HEK293 (cell line): ENCODE results near the gene ARMC3.
"Not testable (repeated sequence)": the region's sequence is repeated elsewhere in the genome, so short reads cannot be mapped to it uniquely, and the experiment has no call there.

ENCODE experiments used
- CTCF ChIA-PET: fragments of 350-600 bp; formaldehyde crosslinking; extraction: SDS; loops from one replicate; lab custom pipeline; 2021; ENCODE audit warnings: antibody characterized with exemption; lab: Yijun Ruan, JAX
- POLR2A ChIA-PET: fragments of 300-600 bp; formaldehyde crosslinking; extraction: SDS; loops from one replicate; lab custom pipeline; 2020; ENCODE audit warnings: antibody characterized with exemption, inconsistent platforms; lab: Yijun Ruan, JAX
- H3K27ac ChIP-seq: fragments of 200-500 bp; sonication (Bioruptor generic); 2 replicates; pipeline ENCODE4 v1.5.1; 2014; ENCODE audit warnings: low read depth, low read length, control low read depth, inconsistent platforms; ENCODE audit errors: extremely low read depth
- H3K36me3 ChIP-seq, 2 experiments: fragments of 200-500 bp in 1 of 2; sonication (Bioruptor generic) in 1 of 2; 1 replicate in 1 of 2; 2 replicates in 1 of 2; pipeline ENCODE4 v1.5.1; 2014 to 2017; ENCODE audit warnings: inconsistent platforms in 2 of 2, low read length in 2 of 2; ENCODE audit not compliant: control insufficient read depth in 2 of 2, insufficient read depth in 1 of 2
- H3K4me1 ChIP-seq: fragments of 200-500 bp; sonication (Bioruptor generic); 2 replicates; pipeline ENCODE4 v1.5.1; 2014; ENCODE audit warnings: mild to moderate bottlenecking, low read length, inconsistent platforms; ENCODE audit not compliant: control insufficient read depth, insufficient read depth
- H3K4me3 ChIP-seq: 2 replicates; pipeline ENCODE4 v1.5.1; 2011; ENCODE audit warnings: low read depth, mild to moderate bottlenecking, control low read depth, low read length, moderate library complexity
- H3K9me3 ChIP-seq: fragments of 200-500 bp; sonication (Bioruptor generic); 2 replicates; pipeline ENCODE4 v1.5.1; 2014; ENCODE audit warnings: low read depth, low read length, inconsistent platforms; ENCODE audit not compliant: control insufficient read depth, insufficient read depth
- EGR2 ChIP-seq: fragments of 450-650 bp; formaldehyde crosslinking; IDR thresholded peaks from 2 replicates; pipeline ENCODE4 v1.5.1; 2016; ENCODE audit warnings: low read depth, missing biosample characterization, missing genetic modification characterization
- GLIS1 ChIP-seq: fragments of 450-650 bp; formaldehyde crosslinking; IDR thresholded peaks from 2 replicates; pipeline ENCODE4 v1.5.1; 2016; ENCODE audit warnings: missing biosample characterization, missing genetic modification characterization
- INSM2 ChIP-seq: fragments of 450-650 bp; formaldehyde crosslinking; IDR thresholded peaks from 2 replicates; pipeline ENCODE4 v1.5.1; 2016; ENCODE audit warnings: missing biosample characterization, missing genetic modification characterization
- KLF8 ChIP-seq: fragments of 450-650 bp; formaldehyde crosslinking; IDR thresholded peaks from 2 replicates; pipeline ENCODE4 v1.5.1; 2016; ENCODE audit warnings: missing biosample characterization, missing genetic modification characterization
- OSR2 ChIP-seq: fragments of 450-650 bp; formaldehyde crosslinking; IDR thresholded peaks from 2 replicates; pipeline ENCODE4 v1.5.1; 2016; ENCODE audit warnings: missing biosample characterization, missing genetic modification characterization
- SCRT2 ChIP-seq: fragments of 450-650 bp; formaldehyde crosslinking; IDR thresholded peaks from 2 replicates; pipeline ENCODE4 v1.5.1; 2016; ENCODE audit warnings: missing biosample characterization, missing genetic modification characterization
- SP3 ChIP-seq: fragments of 450-650 bp; formaldehyde crosslinking; IDR thresholded peaks from 2 replicates; pipeline ENCODE4 v1.5.1; 2016; ENCODE audit warnings: missing biosample characterization, missing genetic modification characterization
- ZIC2 ChIP-seq: fragments of 450-650 bp; formaldehyde crosslinking; IDR thresholded peaks from 2 replicates; pipeline ENCODE4 v1.5.1; 2016; ENCODE audit warnings: missing biosample characterization, missing genetic modification characterization
- ZNF112 ChIP-seq: fragments of 450-650 bp; formaldehyde crosslinking; IDR thresholded peaks from 2 replicates; pipeline ENCODE4 v1.5.0; 2017; ENCODE audit warnings: missing biosample characterization, missing genetic modification characterization
- ZNF184 ChIP-seq: fragments of 450-650 bp; IDR thresholded peaks from 2 replicates; pipeline ENCODE4 v1.5.1; 2018; ENCODE audit warnings: missing biosample characterization, mild to moderate bottlenecking, missing genetic modification characterization
- ZNF221 ChIP-seq: fragments of 450-650 bp; formaldehyde crosslinking; IDR thresholded peaks from 2 replicates; pipeline ENCODE4 v1.5.1; 2017; ENCODE audit warnings: missing biosample characterization, missing genetic modification characterization, borderline replicate concordance
- TF ChIP-seq, protein P1 (sequence below): fragments of 450-650 bp; formaldehyde crosslinking; IDR thresholded peaks from 2 replicates; pipeline ENCODE4 v1.5.1; 2016; ENCODE audit warnings: missing biosample characterization, missing genetic modification characterization
- TF ChIP-seq, protein P2 (sequence below): fragments of 450-650 bp; formaldehyde crosslinking; IDR thresholded peaks from 2 replicates; pipeline ENCODE4 v1.5.1; 2017; ENCODE audit warnings: missing biosample characterization, missing genetic modification characterization
- TF ChIP-seq, protein P3 (sequence below): fragments of 450-650 bp; formaldehyde crosslinking; IDR thresholded peaks from 2 replicates; pipeline ENCODE4 v1.5.1; 2016; ENCODE audit warnings: missing biosample characterization, missing genetic modification characterization
- TF ChIP-seq, protein P4 (sequence below): fragments of 450-650 bp; formaldehyde crosslinking; IDR thresholded peaks from 2 replicates; pipeline ENCODE4 v1.5.1; 2016; ENCODE audit warnings: missing biosample characterization, missing genetic modification characterization

ARMC3 gene

GRCh38 chr10:23070092-23070912 is 142.4 kb downstream of the ARMC3 start:
- POLR2A ChIA-PET, result not testable (repeated sequence)

GRCh38 chr10:23070913-23071218 is 143.0 kb downstream of the ARMC3 start:
- CTCF ChIA-PET, result no interaction called here
- H3K27ac ChIP-seq, result no peak overlapping the region

More at GRCh38 chr10:23070092-23070912, 142.4 kb downstream of the ARMC3 start:
- TF ChIP-seq, protein P1, sequence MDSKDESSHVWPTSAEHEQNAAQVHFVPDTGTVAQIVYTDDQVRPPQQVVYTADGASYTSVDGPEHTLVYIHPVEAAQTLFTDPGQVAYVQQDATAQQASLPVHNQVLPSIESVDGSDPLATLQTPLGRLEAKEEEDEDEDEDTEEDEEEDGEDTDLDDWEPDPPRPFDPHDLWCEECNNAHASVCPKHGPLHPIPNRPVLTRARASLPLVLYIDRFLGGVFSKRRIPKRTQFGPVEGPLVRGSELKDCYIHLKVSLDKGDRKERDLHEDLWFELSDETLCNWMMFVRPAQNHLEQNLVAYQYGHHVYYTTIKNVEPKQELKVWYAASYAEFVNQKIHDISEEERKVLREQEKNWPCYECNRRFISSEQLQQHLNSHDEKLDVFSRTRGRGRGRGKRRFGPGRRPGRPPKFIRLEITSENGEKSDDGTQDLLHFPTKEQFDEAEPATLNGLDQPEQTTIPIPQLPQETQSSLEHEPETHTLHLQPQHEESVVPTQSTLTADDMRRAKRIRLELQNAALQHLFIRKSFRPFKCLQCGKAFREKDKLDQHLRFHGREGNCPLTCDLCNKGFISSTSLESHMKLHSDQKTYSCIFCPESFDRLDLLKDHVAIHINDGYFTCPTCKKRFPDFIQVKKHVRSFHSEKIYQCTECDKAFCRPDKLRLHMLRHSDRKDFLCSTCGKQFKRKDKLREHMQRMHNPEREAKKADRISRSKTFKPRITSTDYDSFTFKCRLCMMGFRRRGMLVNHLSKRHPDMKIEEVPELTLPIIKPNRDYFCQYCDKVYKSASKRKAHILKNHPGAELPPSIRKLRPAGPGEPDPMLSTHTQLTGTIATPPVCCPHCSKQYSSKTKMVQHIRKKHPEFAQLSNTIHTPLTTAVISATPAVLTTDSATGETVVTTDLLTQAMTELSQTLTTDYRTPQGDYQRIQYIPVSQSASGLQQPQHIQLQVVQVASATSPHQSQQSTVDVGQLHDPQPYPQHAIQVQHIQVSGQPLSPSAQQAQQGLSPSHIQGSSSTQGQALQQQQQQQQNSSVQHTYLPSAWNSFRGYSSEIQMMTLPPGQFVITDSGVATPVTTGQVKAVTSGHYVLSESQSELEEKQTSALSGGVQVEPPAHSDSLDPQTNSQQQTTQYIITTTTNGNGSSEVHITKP (tag by site-specific recombination), result peak; percentile 48; the same call in 1 of the 2 replicates
- 0 out of 2 replicates have a peak, but pooled peaks have one; percentile 26 for TF ChIP-seq OSR2
- H3K4me1 ChIP-seq, H3K27ac ChIP-seq, H3K9me3 ChIP-seq, H3K4me3 ChIP-seq, H3K36me3 ChIP-seq, CTCF ChIA-PET: not testable (repeated sequence)

GRCh38 chr10:23072593-23072992 is 144.7 kb downstream of the ARMC3 start:
- H3K9me3 ChIP-seq, H3K27ac ChIP-seq, H3K36me3 ChIP-seq, H3K4me1 ChIP-seq, H3K4me3 ChIP-seq, POLR2A ChIA-PET: not testable (repeated sequence)
- CTCF ChIA-PET, result interaction anchor here (0.5 kb wide), 1 partner anchor 765 kb away, joined by 3 read pairs; no protein-coding TSS in a partner anchor

More at GRCh38 chr10:23070913-23071218, 143.0 kb downstream of the ARMC3 start:
- POLR2A ChIA-PET, result no interaction called here
- H3K4me1 ChIP-seq, result no peaks in the 10 kb centered on the region
- no peak overlapping the region for H3K4me3 ChIP-seq
- H3K9me3 ChIP-seq, result no peaks in the 10 kb centered on the region
- no peak for TF ChIP-seq KLF8 (tag by site-specific recombination)
- no peak for TF ChIP-seq ZIC2 (tag by site-specific recombination)
- no peak for TF ChIP-seq ZNF112 (tag by site-specific recombination)
- TF ChIP-seq, protein P2, sequence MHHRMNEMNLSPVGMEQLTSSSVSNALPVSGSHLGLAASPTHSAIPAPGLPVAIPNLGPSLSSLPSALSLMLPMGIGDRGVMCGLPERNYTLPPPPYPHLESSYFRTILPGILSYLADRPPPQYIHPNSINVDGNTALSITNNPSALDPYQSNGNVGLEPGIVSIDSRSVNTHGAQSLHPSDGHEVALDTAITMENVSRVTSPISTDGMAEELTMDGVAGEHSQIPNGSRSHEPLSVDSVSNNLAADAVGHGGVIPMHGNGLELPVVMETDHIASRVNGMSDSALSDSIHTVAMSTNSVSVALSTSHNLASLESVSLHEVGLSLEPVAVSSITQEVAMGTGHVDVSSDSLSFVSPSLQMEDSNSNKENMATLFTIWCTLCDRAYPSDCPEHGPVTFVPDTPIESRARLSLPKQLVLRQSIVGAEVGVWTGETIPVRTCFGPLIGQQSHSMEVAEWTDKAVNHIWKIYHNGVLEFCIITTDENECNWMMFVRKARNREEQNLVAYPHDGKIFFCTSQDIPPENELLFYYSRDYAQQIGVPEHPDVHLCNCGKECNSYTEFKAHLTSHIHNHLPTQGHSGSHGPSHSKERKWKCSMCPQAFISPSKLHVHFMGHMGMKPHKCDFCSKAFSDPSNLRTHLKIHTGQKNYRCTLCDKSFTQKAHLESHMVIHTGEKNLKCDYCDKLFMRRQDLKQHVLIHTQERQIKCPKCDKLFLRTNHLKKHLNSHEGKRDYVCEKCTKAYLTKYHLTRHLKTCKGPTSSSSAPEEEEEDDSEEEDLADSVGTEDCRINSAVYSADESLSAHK, result no peak
- no peak for TF ChIP-seq GLIS1 (tag by site-specific recombination)
- TF ChIP-seq ZNF221 (tag by site-specific recombination), result no peak
- no peaks in the 10 kb centered on the region for H3K36me3 ChIP-seq

- POLR2A ChIA-PET, result no interaction called here
- CTCF ChIA-PET, result interaction anchor here (0.5 kb wide), 1 partner anchor 83 kb away, joined by 3 read pairs; no protein-coding TSS in a partner anchor
- TF ChIP-seq ZNF184 (tag by site-specific recombination) (no peak), INSM2 (no peak), SCRT2 (tag by site-specific recombination) (no peak), EGR2 (tag by site-specific recombination) (no peak), SP3 (tag by site-specific recombination) (no peak)
- TF ChIP-seq, protein P3, sequence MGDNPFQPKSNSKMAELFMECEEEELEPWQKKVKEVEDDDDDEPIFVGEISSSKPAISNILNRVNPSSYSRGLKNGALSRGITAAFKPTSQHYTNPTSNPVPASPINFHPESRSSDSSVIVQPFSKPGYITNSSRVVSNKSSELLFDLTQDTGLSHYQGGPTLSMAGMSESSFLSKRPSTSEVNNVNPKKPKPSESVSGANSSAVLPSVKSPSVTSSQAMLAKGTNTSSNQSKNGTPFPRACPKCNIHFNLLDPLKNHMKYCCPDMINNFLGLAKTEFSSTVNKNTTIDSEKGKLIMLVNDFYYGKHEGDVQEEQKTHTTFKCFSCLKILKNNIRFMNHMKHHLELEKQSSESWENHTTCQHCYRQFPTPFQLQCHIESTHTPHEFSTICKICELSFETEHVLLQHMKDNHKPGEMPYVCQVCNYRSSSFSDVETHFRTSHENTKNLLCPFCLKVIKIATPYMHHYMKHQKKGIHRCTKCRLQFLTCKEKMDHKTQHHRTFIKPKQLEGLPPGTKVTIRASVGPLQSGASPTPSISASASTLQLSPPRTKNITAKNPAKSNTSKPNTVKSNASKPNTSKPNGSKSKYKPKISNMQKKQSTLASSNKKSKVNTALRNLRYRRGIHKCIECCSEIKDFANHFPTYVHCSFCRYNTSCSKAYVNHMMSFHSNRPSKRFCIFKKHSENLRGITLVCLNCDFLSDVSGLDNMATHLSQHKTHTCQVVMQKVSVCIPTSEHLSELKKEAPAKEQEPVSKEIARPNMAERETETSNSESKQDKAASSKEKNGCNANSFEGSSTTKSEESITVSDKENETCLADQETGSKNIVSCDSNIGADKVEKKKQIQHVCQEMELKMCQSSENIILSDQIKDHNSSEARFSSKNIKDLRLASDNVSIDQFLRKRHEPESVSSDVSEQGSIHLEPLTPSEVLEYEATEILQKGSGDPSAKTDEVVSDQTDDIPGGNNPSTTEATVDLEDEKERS (tag by site-specific recombination), result no peak
- TF ChIP-seq, protein P4, sequence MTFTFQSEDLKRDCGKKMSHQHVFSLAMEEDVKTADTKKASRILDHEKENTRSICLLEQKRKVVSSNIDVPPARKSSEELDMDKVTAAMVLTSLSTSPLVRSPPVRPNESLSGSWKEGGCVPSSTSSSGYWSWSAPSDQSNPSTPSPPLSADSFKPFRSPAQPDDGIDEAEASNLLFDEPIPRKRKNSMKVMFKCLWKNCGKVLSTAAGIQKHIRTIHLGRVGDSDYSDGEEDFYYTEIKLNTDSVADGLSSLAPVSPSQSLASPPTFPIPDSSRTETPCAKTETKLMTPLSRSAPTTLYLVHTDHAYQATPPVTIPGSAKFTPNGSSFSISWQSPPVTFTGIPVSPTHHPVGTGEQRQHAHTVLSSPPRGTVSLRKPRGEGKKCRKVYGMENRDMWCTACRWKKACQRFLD, result no peak
- Histone ChIP-seq H3K4me1 (no peaks in the 10 kb centered on the region), H3K9me3 (no peaks in the 10 kb centered on the region), H3K4me3 (no peak overlapping the region), H3K27ac (no peak overlapping the region), H3K36me3 (no peaks in the 10 kb centered on the region)
Observed at GRCh38 chr10:23073527-23073926, 145.7 kb downstream of the ARMC3 start.
